UCSD-AML1 (cell line): ENCODE results near the gene MICAL2.

ENCODE experiments used
- DNase-seq: peaks from one replicate; lab custom pipeline; 2025; ENCODE audit not compliant: unreplicated experiment; lab: John Stamatoyannopoulos, UW

The MICAL2 gene

GRCh38 chr11:12114193-12115033, 4.0 kb downstream of the MICAL2 start:
- no peak for DNase-seq

GRCh38 chr11:12116425-12117032, 6.1 kb downstream of the MICAL2 start:
- no peak for DNase-seq

- DNase-seq: no peak
Observed at GRCh38 chr11:12117200-12117599, 6.8 kb downstream of the MICAL2 start.

GRCh38 chr11:12117611-12118010, 7.2 kb downstream of the MICAL2 start:
- no peak for DNase-seq

GRCh38 chr11:12118949-12119348, 8.6 kb downstream of the MICAL2 start:
- DNase-seq: no peak

GRCh38 chr11:12119502-12119901, 9.1 kb downstream of the MICAL2 start:
- DNase-seq: no peak

GRCh38 chr11:12120031-12121008, 9.9 kb downstream of the MICAL2 start:
- DNase-seq: no peak

GRCh38 chr11:12121011-12121410, 10.6 kb downstream of the MICAL2 start:
- no peak for DNase-seq

- no peak for DNase-seq
Observed at GRCh38 chr11:12121517-12121916, 11.1 kb downstream of the MICAL2 start.

- DNase-seq: no peak
Observed at GRCh38 chr11:12122083-12122482, 11.7 kb downstream of the MICAL2 start.

GRCh38 chr11:12123273-12123672, 12.9 kb downstream of the MICAL2 start:
- DNase-seq: no peak

GRCh38 chr11:12123799-12124198, 13.4 kb downstream of the MICAL2 start:
- DNase-seq: no peak

GRCh38 chr11:12124306-12124705, 13.9 kb downstream of the MICAL2 start:
- no peak for DNase-seq

- no peak for DNase-seq
Observed at GRCh38 chr11:12125609-12126149, 15.3 kb downstream of the MICAL2 start.

GRCh38 chr11:12126344-12127019, 16.1 kb downstream of the MICAL2 start:
- peak; percentile 53 for DNase-seq

- DNase-seq: no peak
Observed at GRCh38 chr11:12127206-12127898, 17.0 kb downstream of the MICAL2 start.

GRCh38 chr11:12128301-12128751, 17.9 kb downstream of the MICAL2 start:
- DNase-seq: no peak

- no peak for DNase-seq
Observed at GRCh38 chr11:12129227-12129626, 18.8 kb downstream of the MICAL2 start.

- DNase-seq: no peak
Observed at GRCh38 chr11:12130180-12130980, 20.0 kb downstream of the MICAL2 start.
